HK-2 (cell line): ENCODE data around the gene RAD9A.

Experiments used
- DNase-seq: peaks from one replicate; pipeline ENCODE4 v3.0.0-alpha.2; 2018; ENCODE audit not compliant: unreplicated experiment

RAD9A gene

GRCh38 chr11:67409781-67410368 is 18.1 kb downstream of the RAD9A start:
- DNase-seq = no peak

GRCh38 chr11:67410369-67410831 is 18.6 kb downstream of the RAD9A start:
- no peak for DNase-seq

- no peak for DNase-seq
These were observed 19.4 kb downstream of the RAD9A start for GRCh38 chr11:67410984-67411784.

GRCh38 chr11:67411785-67412152 is 20.0 kb downstream of the RAD9A start:
- no peak for DNase-seq

GRCh38 chr11:67412495-67413179 is 20.9 kb downstream of the RAD9A start:
- DNase-seq = no peak

GRCh38 chr11:67413266-67413849 is 21.6 kb downstream of the RAD9A start:
- no peak for DNase-seq

- no peak for DNase-seq
These were observed 23.9 kb downstream of the RAD9A start, which contains the start of gene CARNS1 for GRCh38 chr11:67415501-67416304. Gene CARNS1, plus strand, starts transcription at chr11:67415678. Its CDS starts 522 bp downstream, at chr11:67416200.

- no peak for DNase-seq
These were observed 24.9 kb downstream of the RAD9A start for GRCh38 chr11:67416416-67417335.

- no peak for DNase-seq
These were observed 25.6 kb downstream of the RAD9A start for GRCh38 chr11:67417425-67417824.

- no peak for DNase-seq
These were observed 26.9 kb downstream of the RAD9A start for GRCh38 chr11:67418476-67419281.

GRCh38 chr11:67419325-67420049 is 27.7 kb downstream of the RAD9A start:
- DNase-seq = no peak

- no peak for DNase-seq
These were observed 28.4 kb downstream of the RAD9A start for GRCh38 chr11:67420147-67420645.

GRCh38 chr11:67420646-67421429 is 29.1 kb downstream of the RAD9A start:
- DNase-seq = peak; percentile 91

GRCh38 chr11:67421430-67422031 is 29.7 kb downstream of the RAD9A start:
- no peak for DNase-seq

- no peak for DNase-seq
These were observed 31.1 kb downstream of the RAD9A start for GRCh38 chr11:67422891-67423290.

GRCh38 chr11:67423466-67423865 is 31.7 kb downstream of the RAD9A start:
- DNase-seq = no peak

- no peak for DNase-seq
These were observed 32.3 kb downstream of the RAD9A start for GRCh38 chr11:67423891-67424613.
